ENCODE results near the gene ADGRE3. TPM values are rescaled to one million over a fixed set of nuclear protein-coding genes. Genes with fewer than 3 reads are reported as not detected.

The ADGRE3 gene
- polyA plus RNA-seq, 4 donors, result 0.03 to 0.77 (median 0.54) TPM; not detected in 1

GRCh38 chr19:14580623-14581237 lies 93.9 kb downstream of the ADGRE3 start:
- Histone ChIP-seq H3K9me3 (ENCODE audit: control insufficient read depth in 2 of 2, insufficient read depth in 1 of 2, low read depth in 1 of 2, low read length in 1 of 2) (no peaks in the 10 kb centered on the region), H3K4me1 (ENCODE audit: control insufficient read depth in 3 of 3, insufficient read depth in 2 of 3, low read depth in 1 of 3, low read length in 2 of 3) (no peaks in the 10 kb centered on the region), H3K27me3 (ENCODE audit: control insufficient read depth in 3 of 3, insufficient read depth in 3 of 3, low read length in 3 of 3) (no peaks in the 10 kb centered on the region), H3K27ac (ENCODE audit: low read depth in 1 of 3, low read length in 2 of 3) (no peak overlapping the region), H3K36me3 (ENCODE audit: control insufficient read depth in 3 of 3, insufficient read depth in 2 of 3, low read depth in 1 of 3, low read length in 3 of 3) (no peaks in the 10 kb centered on the region), H3K4me3 (ENCODE audit: low read depth in 1 of 3, low read length in 3 of 3) (no peak overlapping the region)
- DNase-seq (no peak), FAIRE-seq (no peak)
- 52 to 61% (median 54%) methylated on average over 6 of the region's 6 CpGs for WGBS, 3 donors

- H3K27ac ChIP-seq (ENCODE audit: low read depth in 1 of 3, low read length in 2 of 3), result no peak overlapping the region
- no peaks in the 10 kb centered on the region for H3K27me3 ChIP-seq (ENCODE audit: control insufficient read depth in 3 of 3, insufficient read depth in 3 of 3, low read length in 3 of 3)
- DNase-seq (no peak), FAIRE-seq (no peak)
- 49 to 61% (median 50%) methylated on average over 6 of the region's 6 CpGs for WGBS, 3 donors
- no peak overlapping the region for H3K4me3 ChIP-seq (ENCODE audit: low read depth in 1 of 3, low read length in 3 of 3)
- H3K36me3 ChIP-seq (ENCODE audit: control insufficient read depth in 3 of 3, insufficient read depth in 2 of 3, low read depth in 1 of 3, low read length in 3 of 3), result no peaks in the 10 kb centered on the region
- peaks cover 0 to 2% (median 0%) of the 10 kb centered on the region in 3 donors for H3K4me1 ChIP-seq (ENCODE audit: control insufficient read depth in 3 of 3, insufficient read depth in 2 of 3, low read depth in 1 of 3, low read length in 2 of 3)
- H3K9me3 ChIP-seq (ENCODE audit: control insufficient read depth in 2 of 2, insufficient read depth in 1 of 2, low read depth in 1 of 2, low read length in 1 of 2), result no peaks in the 10 kb centered on the region
Observed at GRCh38 chr19:14577885-14578427, 96.7 kb downstream of the ADGRE3 start.

DNA sequence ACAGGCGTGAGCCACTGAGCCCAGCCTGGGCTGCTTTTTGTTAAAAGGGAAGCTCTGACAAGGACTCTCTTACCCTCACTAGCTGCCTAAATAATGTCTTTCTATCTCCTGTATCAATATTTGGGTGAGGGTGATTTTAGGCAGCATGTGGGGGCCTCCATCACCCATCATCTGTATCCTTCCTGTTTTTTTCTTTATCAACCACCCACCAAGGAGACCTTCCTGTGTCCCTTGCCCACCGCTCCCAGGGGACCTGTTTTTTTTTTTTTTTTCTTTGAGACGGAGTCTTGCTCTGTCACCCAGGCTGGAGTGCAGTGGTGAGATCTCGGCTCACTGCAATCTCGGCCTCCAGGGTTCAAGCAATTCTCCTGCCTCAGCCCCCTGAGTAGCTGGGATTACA lies 97.4 kb downstream of the ADGRE3 start:
- H3K27me3 ChIP-seq (ENCODE audit: control insufficient read depth in 3 of 3, insufficient read depth in 3 of 3, low read length in 3 of 3), result no peaks in the 10 kb centered on the region
- H3K36me3 ChIP-seq (ENCODE audit: control insufficient read depth in 3 of 3, insufficient read depth in 2 of 3, low read depth in 1 of 3, low read length in 3 of 3), result no peaks in the 10 kb centered on the region
- H3K4me3 ChIP-seq (ENCODE audit: low read depth in 1 of 3, low read length in 3 of 3), result no peak overlapping the region
- peaks cover 0 to 2% (median 0%) of the 10 kb centered on the region in 3 donors for H3K4me1 ChIP-seq (ENCODE audit: control insufficient read depth in 3 of 3, insufficient read depth in 2 of 3, low read depth in 1 of 3, low read length in 2 of 3)
- no peak for DNase-seq
- H3K27ac ChIP-seq (ENCODE audit: low read depth in 1 of 3, low read length in 2 of 3), result no peak overlapping the region
- FAIRE-seq, result no peak
- no peaks in the 10 kb centered on the region for H3K9me3 ChIP-seq (ENCODE audit: control insufficient read depth in 2 of 2, insufficient read depth in 1 of 2, low read depth in 1 of 2, low read length in 1 of 2)
- 77 to 95% (median 87%) methylated on average over 5 of the region's 5 CpGs for WGBS, 3 donors

DNA sequence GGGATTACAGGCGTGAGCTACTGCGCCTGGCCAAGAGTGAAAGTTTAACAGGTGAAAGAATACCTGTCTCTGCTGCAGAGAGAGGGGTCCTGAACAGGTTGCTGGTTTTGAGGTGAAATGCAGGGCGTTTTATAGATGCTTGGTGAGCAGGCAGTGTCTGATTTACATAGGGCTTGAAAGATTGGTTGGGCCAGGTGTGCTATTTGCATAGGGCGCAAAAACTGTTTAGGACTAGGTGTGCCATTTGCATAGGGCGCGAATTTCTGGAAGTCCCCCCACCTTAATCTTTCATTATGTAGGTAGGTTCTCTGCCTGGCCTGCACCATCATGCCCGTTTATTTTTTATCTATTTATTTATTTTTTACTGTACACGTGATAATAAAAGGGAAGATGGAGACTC lies 98.3 kb downstream of the ADGRE3 start:
- FAIRE-seq (no peak), DNase-seq (no peak)
- no peaks in the 10 kb centered on the region for H3K27me3 ChIP-seq (ENCODE audit: control insufficient read depth in 3 of 3, insufficient read depth in 3 of 3, low read length in 3 of 3)
- H3K36me3 ChIP-seq (ENCODE audit: control insufficient read depth in 3 of 3, insufficient read depth in 2 of 3, low read depth in 1 of 3, low read length in 3 of 3), result no peaks in the 10 kb centered on the region
- H3K9me3 ChIP-seq (ENCODE audit: control insufficient read depth in 2 of 2, insufficient read depth in 1 of 2, low read depth in 1 of 2, low read length in 1 of 2), result no peaks in the 10 kb centered on the region
- WGBS, 3 donors, result 76 to 81% (median 78%) methylated on average over 8 of the region's 8 CpGs
- H3K4me3 ChIP-seq (ENCODE audit: low read depth in 1 of 3, low read length in 3 of 3), result no peak overlapping the region
- no peak overlapping the region for H3K27ac ChIP-seq (ENCODE audit: low read depth in 1 of 3, low read length in 2 of 3)
- peaks cover 0 to 3% (median 2%) of the 10 kb centered on the region in 3 donors for H3K4me1 ChIP-seq (ENCODE audit: control insufficient read depth in 3 of 3, insufficient read depth in 2 of 3, low read depth in 1 of 3, low read length in 2 of 3)

- DNase-seq, result no peak
- Histone ChIP-seq H3K4me3 (ENCODE audit: low read depth in 1 of 3, low read length in 3 of 3) (no peak overlapping the region), H3K9me3 (ENCODE audit: control insufficient read depth in 2 of 2, insufficient read depth in 1 of 2, low read depth in 1 of 2, low read length in 1 of 2) (no peaks in the 10 kb centered on the region), H3K27ac (ENCODE audit: low read depth in 1 of 3, low read length in 2 of 3) (no peak overlapping the region), H3K27me3 (ENCODE audit: control insufficient read depth in 3 of 3, insufficient read depth in 3 of 3, low read length in 3 of 3) (no peaks in the 10 kb centered on the region), H3K36me3 (ENCODE audit: control insufficient read depth in 3 of 3, insufficient read depth in 2 of 3, low read depth in 1 of 3, low read length in 3 of 3) (peaks cover 0 to 1% (median 0%) of the 10 kb centered on the region in 3 donors), H3K4me1 (ENCODE audit: control insufficient read depth in 3 of 3, insufficient read depth in 2 of 3, low read depth in 1 of 3, low read length in 2 of 3) (peaks cover 0 to 3% (median 2%) of the 10 kb centered on the region in 3 donors)
- FAIRE-seq, result no peak
- WGBS, 3 donors, result 82 to 88% (median 86%) methylated on average over 6 of the region's 6 CpGs
Observed at GRCh38 chr19:14575428-14575980, 99.1 kb downstream of the ADGRE3 start.

- Histone ChIP-seq H3K36me3 (ENCODE audit: control insufficient read depth in 3 of 3, insufficient read depth in 2 of 3, low read depth in 1 of 3, low read length in 3 of 3) (peaks cover 0 to 23% (median 0%) of the 10 kb centered on the region in 3 donors), H3K27me3 (ENCODE audit: control insufficient read depth in 3 of 3, insufficient read depth in 3 of 3, low read length in 3 of 3) (no peaks in the 10 kb centered on the region), H3K4me3 (ENCODE audit: low read depth in 1 of 3, low read length in 3 of 3) (peak within 1 kb of the TSS; percentile 59 to 94 (median 82)), H3K9me3 (ENCODE audit: control insufficient read depth in 2 of 2, insufficient read depth in 1 of 2, low read depth in 1 of 2, low read length in 1 of 2) (no peaks in the 10 kb centered on the region), H3K4me1 (ENCODE audit: control insufficient read depth in 3 of 3, insufficient read depth in 2 of 3, low read depth in 1 of 3, low read length in 2 of 3) (peaks cover 0 to 4% (median 3%) of the 10 kb centered on the region in 3 donors), H3K27ac (ENCODE audit: low read depth in 1 of 3, low read length in 2 of 3) (peak within 1 kb of the TSS in 2 of 3 donors; percentile 52 to 71)
- DNase-seq, result peak; percentile 94 to 96
- WGBS, 3 donors, result 1 to 2% (median 2%) methylated on average over 32 to 40 of the region's 40 CpGs
- no peak for FAIRE-seq
Observed at GRCh38 chr19:14571695-14572490, 102.8 kb downstream of the ADGRE3 start, which contains the start of gene NDUFB7. NDUFB7 (minus strand) TSS chr19:14572066; CDS start chr19:14572000, 66 bp downstream.

GRCh38 chr19:14570864-14571527 lies 103.6 kb downstream of the ADGRE3 start:
- no peaks in the 10 kb centered on the region for H3K27me3 ChIP-seq (ENCODE audit: control insufficient read depth in 3 of 3, insufficient read depth in 3 of 3, low read length in 3 of 3)
- H3K4me1 ChIP-seq (ENCODE audit: control insufficient read depth in 3 of 3, insufficient read depth in 2 of 3, low read depth in 1 of 3, low read length in 2 of 3), result peaks cover 0 to 4% (median 3%) of the 10 kb centered on the region in 3 donors
- H3K4me3 ChIP-seq (ENCODE audit: low read depth in 1 of 3, low read length in 3 of 3), result peak overlapping the region; percentile 59 to 94 (median 82)
- peaks cover 0 to 30% (median 3%) of the 10 kb centered on the region in 3 donors for H3K36me3 ChIP-seq (ENCODE audit: control insufficient read depth in 3 of 3, insufficient read depth in 2 of 3, low read depth in 1 of 3, low read length in 3 of 3)
- no peak for DNase-seq
- FAIRE-seq, result no peak
- 26 to 41% (median 28%) methylated on average over 22 of the region's 22 CpGs for WGBS, 3 donors
- H3K27ac ChIP-seq (ENCODE audit: low read depth in 1 of 3, low read length in 2 of 3), result no peak overlapping the region
- H3K9me3 ChIP-seq (ENCODE audit: control insufficient read depth in 2 of 2, insufficient read depth in 1 of 2, low read depth in 1 of 2, low read length in 1 of 2), result no peaks in the 10 kb centered on the region

Data from small intestine (tissue), 7 donors.